Naive thymus-derived CD8-positive, alpha-beta T cell (primary cell): Measurements from ENCODE around the gene UTP14C. TPM values are rescaled to one million over a fixed set of nuclear protein-coding genes. Genes with fewer than 3 reads are reported as not detected.

ENCODE experiments used
- ATAC-seq, 2 donors: fragments of 150-1000 bp; cut with Tn5 transposase in 1 of 2; sonication (Bioruptor Pico), chemical (Tn5 transposase) in 1 of 2; 1 replicate in 1 of 2; 2 replicates in 1 of 2; pipeline ENCODE4 v1.10.0; 2021; ENCODE audit warnings: mild to moderate bottlenecking in 2 of 2, moderate library complexity in 2 of 2
- POLR2A ChIA-PET: fragments of 350-600 bp; sonication (Branson Sonifier 250); formaldehyde crosslinking; loops from one replicate; lab custom pipeline; 2021; ENCODE audit warnings: antibody characterized with exemption; lab: Charles Lee
- DNase-seq, 10 donors: peaks; one replicate each; pipeline versions ENCODE4 v3.0.0 to v3.0.0-alpha.2; 2020 to 2022
- H3K27ac Mint-ChIP-seq, 10 donors: one replicate each; pipeline ENCODE4 v1.8.0; 2020 to 2022; ENCODE audit warnings: mild to moderate bottlenecking in 10 of 10, mixed read lengths in 10 of 10, moderate library complexity in 4 of 10, inconsistent platforms in 1 of 10
- H3K27me3 Mint-ChIP-seq, 5 donors: one replicate each; pipeline ENCODE4 v1.8.0; 2021 to 2022; ENCODE audit warnings: mixed read lengths in 5 of 5
- H3K36me3 Mint-ChIP-seq, 3 donors: one replicate each; pipeline ENCODE4 v1.8.0; 2020 to 2022; ENCODE audit warnings: mixed read lengths in 3 of 3, mild to moderate bottlenecking in 2 of 3, inconsistent platforms in 1 of 3
- H3K4me1 Mint-ChIP-seq, 4 donors: one replicate each; pipeline ENCODE4 v1.8.0; 2021 to 2022; ENCODE audit warnings: mixed read lengths in 4 of 4
- H3K4me3 Mint-ChIP-seq, 10 donors: one replicate each; pipeline ENCODE4 v1.8.0; 2020 to 2022; ENCODE audit warnings: mild to moderate bottlenecking in 10 of 10, mixed read lengths in 10 of 10, moderate library complexity in 6 of 10, inconsistent platforms in 1 of 10
- H3K9me3 Mint-ChIP-seq, 9 donors: one replicate each; pipeline ENCODE4 v1.8.0; 2020 to 2022; ENCODE audit warnings: mixed read lengths in 9 of 9, mild to moderate bottlenecking in 3 of 9, inconsistent platforms in 1 of 9, moderate library complexity in 1 of 9
- polyA plus RNA-seq, 3 donors: library from polyadenylated mRNA; unstranded; fragments of 300-500 nt; fragmentation: Illumina TruSeq; gene quantifications; one replicate each; pipeline ENCODE4 v1.2.3, GENCODE V29; 2021
- total RNA-seq, 8 experiments: library from RNA in 2 of 8; stranded (reverse) in 2 of 8; gene quantifications; one replicate each; pipeline ENCODE4 v1.2.3 and lab custom pipeline; 2021 to 2026

The UTP14C gene
- total and polyA plus RNA-seq, 5 experiments from 2014 or later = 2.4 to 14.4 (median 3.6) TPM

- Mint-ChIP-seq H3K9me3 (no peaks in the 10 kb centered on the region), H3K27me3 (peaks cover 0 to 30% (median 5%) of the 10 kb centered on the region in 5 donors), H3K27ac (no peak overlapping the region), H3K4me3 (no peak overlapping the region), H3K4me1 (peaks cover 4 to 8% (median 6%) of the 10 kb centered on the region in 4 donors), H3K36me3 (no peaks in the 10 kb centered on the region)
- POLR2A ChIA-PET = no interaction called here
- ATAC-seq = no peak
- no peak for DNase-seq
Observed at GRCh38 chr13:52005841-52006522, 18.5 kb upstream of the UTP14C start.

GRCh38 chr13:52006523-52007245 lies 17.8 kb upstream of the UTP14C start:
- H3K9me3 Mint-ChIP-seq = no peaks in the 10 kb centered on the region
- no peaks in the 10 kb centered on the region for H3K36me3 Mint-ChIP-seq
- H3K27me3 Mint-ChIP-seq = peaks cover 0 to 30% (median 5%) of the 10 kb centered on the region in 5 donors
- DNase-seq (no peak), ATAC-seq (no peak)
- POLR2A ChIA-PET = no interaction called here
- H3K4me3 Mint-ChIP-seq = no peak overlapping the region
- peaks cover 5 to 9% (median 8%) of the 10 kb centered on the region in 4 donors for H3K4me1 Mint-ChIP-seq
- H3K27ac Mint-ChIP-seq = no peak overlapping the region

GRCh38 chr13:52009946-52010345 lies 14.5 kb upstream of the UTP14C start:
- ATAC-seq = no peak
- POLR2A ChIA-PET = no interaction called here
- H3K4me3 Mint-ChIP-seq = peak overlapping the region in 9 of 10 donors; percentile 31 to 99 (median 54)
- no peak overlapping the region for H3K27ac Mint-ChIP-seq
- peaks cover 0 to 30% (median 5%) of the 10 kb centered on the region in 5 donors for H3K27me3 Mint-ChIP-seq
- peaks cover 5 to 21% (median 15%) of the 10 kb centered on the region in 4 donors for H3K4me1 Mint-ChIP-seq
- no peak for DNase-seq
- H3K36me3 Mint-ChIP-seq = no peaks in the 10 kb centered on the region
- no peaks in the 10 kb centered on the region for H3K9me3 Mint-ChIP-seq

GRCh38 chr13:52010890-52011631 lies 13.4 kb upstream of the UTP14C start, which contains the start of gene ATP7B:
Gene ATP7B, minus strand, starts transcription at chr13:52011450. Its CDS starts 113 bp downstream, at chr13:52011337.
- peaks cover 0 to 30% (median 5%) of the 10 kb centered on the region in 5 donors for H3K27me3 Mint-ChIP-seq
- H3K36me3 Mint-ChIP-seq = peaks cover 0 to 6% (median 4%) of the 10 kb centered on the region in 3 donors
- H3K9me3 Mint-ChIP-seq = no peaks in the 10 kb centered on the region
- peak in 1 of 2 donors; percentile 18 for ATAC-seq
- peak in 6 of 10 donors; percentile 4 to 35 (median 26) for DNase-seq
- H3K27ac Mint-ChIP-seq = peak within 1 kb of the TSS; percentile 86 to 98 (median 96)
- H3K4me1 Mint-ChIP-seq = peaks cover 9 to 25% (median 21%) of the 10 kb centered on the region in 4 donors
- H3K4me3 Mint-ChIP-seq = peak within 1 kb of the TSS; percentile 89 to 99 (median 99)
- POLR2A ChIA-PET = interaction anchor here (1.3 to 2.7 kb wide), 4 partner anchors 10 to 558 kb away, joined by 4 to 18 read pairs (median 5); partner anchors contain the start of gene INTS6

- POLR2A ChIA-PET = interaction anchor here (0.9 to 2.7 kb wide), 7 partner anchors 9 to 640 kb away, joined by 3 to 18 read pairs (median 5); partner anchors contain the start of genes INTS6 and SUGT1
- H3K27me3 Mint-ChIP-seq = peaks cover 0 to 30% (median 5%) of the 10 kb centered on the region in 5 donors
Observed at GRCh38 chr13:52011632-52012511, 12.6 kb upstream of the UTP14C start, which contains the start of gene ALG11. Gene ALG11, plus strand, starts transcription at chr13:52012398. Its CDS starts 21 bp downstream, at chr13:52012419.

GRCh38 chr13:52012512-52012836 lies 12.0 kb upstream of the UTP14C start:
- peaks cover 8 to 33% (median 33%) of the 10 kb centered on the region in 4 donors for H3K4me1 Mint-ChIP-seq

More at GRCh38 chr13:52011632-52012511, 12.6 kb upstream of the UTP14C start, which contains the start of gene ALG11:
- ATAC-seq (peak; percentile 96 to 98), DNase-seq (peak; percentile 97 to 100 (median 99))
- Mint-ChIP-seq H3K36me3 (peaks cover 0 to 12% (median 9%) of the 10 kb centered on the region in 3 donors), H3K27ac (peak within 1 kb of the TSS; percentile 86 to 98 (median 96)), H3K4me1 (peaks cover 8 to 28% (median 27%) of the 10 kb centered on the region in 4 donors), H3K9me3 (no peaks in the 10 kb centered on the region), H3K4me3 (peak within 1 kb of the TSS; percentile 89 to 99 (median 99))

GRCh38 chr13:52016296-52016695 lies 8.2 kb upstream of the UTP14C start:
- H3K4me3 Mint-ChIP-seq = peak overlapping the region in 1 of 10 donors; percentile 34

More at GRCh38 chr13:52012512-52012836, 12.0 kb upstream of the UTP14C start:
- peak overlapping the region; percentile 86 to 98 (median 96) for H3K27ac Mint-ChIP-seq
- H3K4me3 Mint-ChIP-seq = peak overlapping the region; percentile 89 to 99 (median 99)
- ATAC-seq = peak in 1 of 2 donors; percentile 1
- H3K27me3 Mint-ChIP-seq = peaks cover 0 to 28% (median 5%) of the 10 kb centered on the region in 5 donors
- POLR2A ChIA-PET = interaction anchor here (0.6 to 2.7 kb wide), 8 partner anchors 8 to 640 kb away, joined by 3 to 18 read pairs (median 5); partner anchors contain the start of genes INTS6 and SUGT1
- H3K36me3 Mint-ChIP-seq = peaks cover 0 to 16% (median 10%) of the 10 kb centered on the region in 3 donors
- no peak for DNase-seq
- H3K9me3 Mint-ChIP-seq = no peaks in the 10 kb centered on the region

GRCh38 chr13:52020191-52020590 lies 4.3 kb upstream of the UTP14C start:
- DNase-seq (no peak), ATAC-seq (no peak)
- Mint-ChIP-seq H3K36me3 (peaks cover 20 to 81% (median 62%) of the 10 kb centered on the region in 3 donors), H3K4me3 (no peak overlapping the region), H3K4me1 (peaks cover 9 to 55% (median 36%) of the 10 kb centered on the region in 4 donors), H3K9me3 (peaks cover 0 to under 1% (median 0%) of the 10 kb centered on the region in 9 donors), H3K27me3 (no peaks in the 10 kb centered on the region), H3K27ac (no peak overlapping the region)
- POLR2A ChIA-PET = no interaction called here

More at GRCh38 chr13:52016296-52016695, 8.2 kb upstream of the UTP14C start:
- H3K27ac Mint-ChIP-seq = no peak overlapping the region
- POLR2A ChIA-PET = no interaction called here
- H3K27me3 Mint-ChIP-seq = peaks cover 0 to under 1% (median 0%) of the 10 kb centered on the region in 5 donors
- H3K9me3 Mint-ChIP-seq = no peaks in the 10 kb centered on the region
- DNase-seq = no peak
- no peak for ATAC-seq
- H3K36me3 Mint-ChIP-seq = peaks cover 11 to 48% (median 30%) of the 10 kb centered on the region in 3 donors
- H3K4me1 Mint-ChIP-seq = peaks cover 9 to 50% (median 41%) of the 10 kb centered on the region in 4 donors

- Mint-ChIP-seq H3K27me3 (no peaks in the 10 kb centered on the region), H3K27ac (no peak overlapping the region), H3K36me3 (peaks cover 42 to 88% (median 74%) of the 10 kb centered on the region in 3 donors), H3K4me1 (peaks cover 18 to 59% (median 42%) of the 10 kb centered on the region in 4 donors), H3K4me3 (no peak overlapping the region), H3K9me3 (peaks cover 3 to 19% (median 12%) of the 10 kb centered on the region in 9 donors)
- ATAC-seq (no peak), DNase-seq (no peak)
- POLR2A ChIA-PET = interaction anchor here (0.7 kb wide), 1 partner anchor 10 kb away, joined by 7 read pairs; no protein-coding TSS in a partner anchor
Observed at GRCh38 chr13:52022356-52022755, 2.1 kb upstream of the UTP14C start.

GRCh38 chr13:52025475-52026245 lies 1.2 kb downstream of the UTP14C start:
- Mint-ChIP-seq H3K27me3 (no peaks in the 10 kb centered on the region), H3K36me3 (peaks cover 55 to 85% (median 79%) of the 10 kb centered on the region in 3 donors), H3K4me1 (peaks cover 23 to 44% (median 33%) of the 10 kb centered on the region in 4 donors), H3K27ac (peak overlapping the region in 1 of 10 donors; percentile 35), H3K4me3 (peak overlapping the region in 2 of 10 donors; percentile 19 to 22), H3K9me3 (peaks cover 6 to 39% (median 22%) of the 10 kb centered on the region in 9 donors)
- no peak for ATAC-seq
- DNase-seq = no peak
- POLR2A ChIA-PET = no interaction called here
